Stimulated activated CD4-positive, alpha-beta T cell treated with anti-CD3 and anti-CD28 coated beads, Interleukin-2, amount 100 ng/mL, for 48 hours (primary cell): Measurements from ENCODE around the gene SLC9A1.

Source experiments
- DNase-seq, 2 donors: peaks; one replicate each; pipeline ENCODE4 v3.0.0-alpha.2; 2020

The SLC9A1 gene

DNA sequence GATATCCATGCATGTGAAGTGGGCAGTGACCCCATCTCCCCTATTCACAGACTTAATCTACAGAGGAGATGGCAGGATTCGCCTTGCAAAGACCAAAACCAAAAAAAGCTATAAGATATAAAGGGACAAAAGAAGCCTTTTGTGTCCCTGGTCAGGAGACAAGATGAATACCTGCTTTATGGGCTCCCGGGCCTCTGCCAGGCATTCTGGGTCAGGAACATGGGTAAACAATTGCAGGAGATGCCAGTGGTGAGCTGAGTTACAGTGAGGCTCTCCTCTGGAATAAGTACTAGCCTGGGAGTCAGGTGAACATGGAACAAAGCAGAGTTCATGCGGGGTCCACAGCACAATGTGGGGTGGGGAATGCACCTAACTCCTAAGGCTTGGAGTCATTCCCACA lies 4.7 kb downstream of the SLC9A1 start:
- DNase-seq, result no peak

DNA sequence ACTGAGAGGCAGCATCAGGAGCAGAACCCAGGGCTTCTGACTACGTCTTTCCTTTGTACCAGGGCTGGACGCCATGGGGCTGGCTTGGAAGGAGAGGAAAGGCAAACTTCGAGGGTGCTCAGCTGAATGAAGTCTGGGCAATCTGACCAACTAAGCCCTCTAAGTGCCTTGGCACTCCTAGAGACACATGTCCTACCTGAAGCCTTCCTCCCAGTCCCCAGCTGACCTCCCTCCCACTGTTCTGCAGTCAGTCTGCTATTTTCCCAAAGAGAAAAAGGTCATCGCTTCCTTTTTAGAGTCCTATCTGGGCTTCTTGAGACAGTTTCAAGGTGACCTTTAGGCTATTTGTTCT lies 5.2 kb downstream of the SLC9A1 start:
- DNase-seq, result no peak

DNA sequence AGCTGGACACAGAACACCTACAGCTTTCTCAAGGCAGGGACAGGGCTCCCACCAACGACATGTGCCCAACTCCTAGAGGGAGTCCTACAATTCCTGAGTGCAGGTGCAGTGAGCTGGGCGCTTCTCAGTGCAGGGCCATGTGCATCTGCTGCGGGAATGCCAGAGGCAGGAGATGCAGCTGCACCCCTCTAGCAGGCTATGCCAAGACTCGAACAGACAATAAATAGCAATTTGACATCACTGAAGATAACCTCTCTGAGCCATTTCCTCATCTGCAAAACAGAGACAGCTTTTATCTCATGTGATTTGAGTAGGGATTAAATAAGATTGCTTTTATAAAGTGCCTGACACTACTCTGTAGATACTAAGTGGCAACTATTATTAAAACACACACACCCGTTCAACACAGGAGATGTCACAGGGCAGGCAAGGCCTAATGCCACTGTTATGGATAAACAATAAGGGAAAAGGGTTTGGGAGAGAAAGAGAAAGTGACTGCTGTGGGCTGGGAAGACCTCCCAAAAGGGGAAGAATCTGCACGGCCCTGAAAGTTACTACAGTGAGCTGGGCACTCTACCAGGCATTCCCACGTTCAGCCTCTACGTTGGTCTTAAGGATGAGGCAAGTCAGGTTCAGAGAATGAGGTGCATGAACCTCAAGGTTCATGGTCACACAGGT lies 5.7 kb downstream of the SLC9A1 start:
- DNase-seq, result no peak

DNA sequence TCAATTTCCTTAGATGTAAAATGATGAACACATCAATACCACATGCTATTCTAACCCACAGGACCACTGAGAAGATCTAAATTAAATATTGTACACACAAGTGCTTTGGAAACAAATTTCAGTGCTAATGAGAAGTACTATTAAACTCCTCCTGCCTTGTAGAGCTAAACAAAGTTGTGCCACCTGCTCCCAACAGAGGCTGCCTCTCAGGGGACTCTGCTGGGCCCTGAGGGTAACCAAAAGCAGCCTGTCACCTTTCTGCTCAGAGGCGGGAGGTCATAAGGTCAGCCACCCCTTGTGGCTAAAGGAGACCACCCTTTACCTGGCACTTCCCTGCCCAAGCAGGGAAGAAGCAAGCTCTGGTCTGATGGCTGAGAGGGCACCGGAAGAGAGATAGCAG lies 6.3 kb downstream of the SLC9A1 start:
- DNase-seq, result no peak

DNA sequence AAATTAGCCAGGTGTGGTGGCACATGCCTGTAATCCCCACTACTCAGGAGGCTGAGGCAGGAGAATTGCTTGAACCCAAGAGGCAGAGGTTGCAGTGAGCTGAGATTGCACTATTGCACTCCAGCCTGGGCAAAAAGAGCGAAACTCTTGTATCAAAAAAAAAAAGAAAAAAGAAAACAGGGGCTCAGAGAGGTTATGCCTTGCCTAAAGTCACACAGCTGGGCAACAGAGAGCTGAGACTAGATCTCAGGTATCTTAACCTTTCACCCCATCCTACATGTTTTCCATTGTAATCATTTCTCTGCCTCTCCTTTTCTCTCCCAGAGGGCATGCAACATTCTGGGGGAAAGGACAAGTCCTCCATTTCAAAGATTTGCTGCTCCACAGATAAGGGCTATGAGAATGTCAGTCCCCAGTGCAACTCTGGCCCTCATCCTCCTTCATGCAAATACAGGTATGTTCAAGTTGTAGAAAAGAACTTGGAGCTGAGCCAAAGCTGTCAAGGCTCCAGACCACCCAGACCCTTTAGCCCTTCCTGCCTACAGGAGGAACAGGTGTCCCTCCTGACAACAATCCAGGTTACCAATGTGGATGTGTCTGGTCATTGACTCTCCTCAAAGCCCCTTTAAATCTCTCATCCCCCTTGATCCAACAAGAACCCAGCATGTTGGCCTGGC lies 6.9 kb downstream of the SLC9A1 start:
- no peak for DNase-seq

DNA sequence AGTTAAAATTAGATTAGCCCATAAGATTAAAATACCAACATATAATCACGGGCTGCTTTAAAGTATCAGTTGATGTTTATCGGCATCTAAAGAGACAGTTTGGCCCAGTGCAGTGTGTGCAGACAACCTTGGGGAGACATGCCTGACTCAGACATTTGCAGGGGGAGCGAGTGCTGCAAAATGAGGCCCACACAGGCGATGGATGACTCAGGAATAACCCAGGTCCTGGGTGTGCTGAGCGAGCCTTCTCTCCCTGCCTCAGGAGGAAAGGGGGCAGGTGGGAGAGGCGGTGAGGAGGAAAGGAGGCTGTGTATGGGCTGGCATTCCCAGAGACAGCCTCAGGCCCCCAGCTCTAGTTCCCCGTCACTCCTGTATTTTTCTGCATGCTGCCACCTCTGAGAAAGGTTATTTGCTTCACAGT lies 9.0 kb downstream of the SLC9A1 start:
- DNase-seq, result no peak

DNA sequence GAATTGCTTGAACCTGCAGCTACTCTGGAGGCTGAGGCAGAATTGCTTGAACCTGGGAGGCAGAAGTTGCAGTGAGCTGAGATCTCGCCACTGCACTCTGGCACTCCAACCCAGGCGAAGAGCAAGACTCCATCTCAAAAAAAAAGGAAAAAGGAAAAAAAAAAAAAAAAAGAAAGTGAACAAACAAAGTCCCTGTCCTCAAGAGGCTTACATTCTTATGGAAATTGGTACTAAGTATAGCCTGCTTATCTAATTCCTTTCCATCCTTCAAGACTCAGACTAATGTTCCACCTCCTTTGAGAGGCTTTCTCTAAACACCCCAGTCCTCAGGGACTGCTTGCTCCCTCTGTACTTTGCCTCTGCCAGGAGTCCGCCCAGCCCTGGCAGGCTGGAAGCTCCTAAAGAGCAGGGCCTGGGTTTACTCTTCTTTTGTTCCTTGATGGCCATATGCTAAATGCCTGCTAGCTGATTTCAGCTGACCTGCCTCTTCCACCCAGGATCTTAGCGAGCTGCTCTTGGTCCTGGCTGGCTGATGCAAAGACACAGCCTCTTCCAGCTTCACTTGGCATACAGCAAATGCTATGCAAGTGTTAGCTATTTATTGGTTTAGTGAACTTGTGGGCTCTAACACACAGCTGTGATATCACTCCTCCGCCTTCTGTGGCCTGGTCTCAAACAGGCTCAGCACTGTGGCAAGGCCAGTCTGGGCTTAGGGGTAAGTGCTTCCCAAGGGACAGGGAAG lies 9.8 kb downstream of the SLC9A1 start:
- DNase-seq, result no peak

DNA sequence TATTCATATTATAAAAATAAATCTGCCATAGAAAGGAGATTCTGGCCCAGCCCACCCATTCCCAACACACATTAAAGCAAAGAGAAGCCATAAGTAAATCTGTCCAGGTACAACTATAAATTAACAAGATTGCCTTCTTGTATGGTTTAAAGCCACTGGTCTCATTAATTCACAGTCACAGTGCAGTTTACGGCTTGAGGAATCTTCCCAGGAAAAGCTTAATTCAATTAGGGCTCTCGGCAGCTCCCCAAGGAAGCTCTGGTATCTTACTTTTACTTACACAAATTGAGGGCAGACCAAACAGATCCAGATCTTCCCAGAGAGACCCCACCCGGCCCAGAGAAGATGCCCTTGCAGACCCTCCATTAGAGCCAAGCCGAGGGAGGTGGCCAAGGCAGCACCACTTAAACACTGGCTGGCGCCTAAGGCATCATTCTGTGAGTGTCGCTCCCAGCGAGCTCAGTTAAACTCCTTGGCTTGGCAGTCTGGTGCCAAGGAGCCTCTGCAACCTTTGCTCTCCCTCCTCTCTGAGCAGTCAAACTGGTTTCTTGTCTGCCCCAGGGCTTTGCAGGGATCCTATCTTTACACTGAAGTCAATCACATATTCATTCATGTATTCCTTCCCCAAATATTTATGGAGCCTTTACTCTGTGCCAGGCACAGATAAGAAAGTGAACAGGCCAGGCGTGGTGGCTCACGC lies 10.7 kb downstream of the SLC9A1 start:
- DNase-seq, result no peak

DNA sequence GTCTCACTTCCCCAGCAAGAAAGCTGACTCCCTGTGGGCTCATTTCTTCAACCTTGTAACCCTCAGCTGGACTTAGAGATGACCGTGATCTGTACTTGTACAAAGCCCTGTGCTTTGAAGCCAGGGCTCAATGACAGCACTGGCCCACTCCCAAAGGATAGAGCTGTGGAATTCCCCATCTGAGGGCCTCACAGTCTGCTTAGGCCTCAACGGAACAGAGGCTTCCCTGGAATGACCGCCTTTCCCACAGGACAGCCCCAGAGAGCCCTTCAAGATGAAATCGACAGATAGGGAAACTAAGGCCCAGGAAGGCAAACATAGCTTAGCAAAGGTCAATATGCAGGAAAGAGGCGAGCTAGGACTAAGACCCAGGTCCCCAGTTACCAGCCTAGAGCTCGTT lies 11.5 kb downstream of the SLC9A1 start:
- DNase-seq, result no peak

DNA sequence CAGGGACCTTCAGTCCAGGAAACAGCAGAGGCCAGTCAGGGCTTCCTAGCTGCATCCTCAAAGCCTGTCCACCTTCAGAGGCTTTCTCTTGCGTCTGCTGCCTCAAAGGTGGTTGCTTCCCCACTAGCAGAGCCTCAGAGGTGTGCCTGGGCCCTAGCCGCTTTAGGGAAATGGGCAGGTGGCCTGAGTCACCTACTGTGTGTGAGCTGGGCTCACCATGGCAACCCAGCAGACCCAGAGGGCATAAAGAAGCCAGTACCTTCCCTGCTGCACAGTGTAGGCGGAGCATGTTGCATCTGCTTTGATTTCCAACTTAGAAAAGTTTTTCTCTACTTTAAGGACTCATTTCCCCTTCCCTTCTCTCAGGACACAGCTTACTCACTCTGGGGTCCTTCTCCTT lies 12.5 kb downstream of the SLC9A1 start:
- DNase-seq, result no peak

DNA sequence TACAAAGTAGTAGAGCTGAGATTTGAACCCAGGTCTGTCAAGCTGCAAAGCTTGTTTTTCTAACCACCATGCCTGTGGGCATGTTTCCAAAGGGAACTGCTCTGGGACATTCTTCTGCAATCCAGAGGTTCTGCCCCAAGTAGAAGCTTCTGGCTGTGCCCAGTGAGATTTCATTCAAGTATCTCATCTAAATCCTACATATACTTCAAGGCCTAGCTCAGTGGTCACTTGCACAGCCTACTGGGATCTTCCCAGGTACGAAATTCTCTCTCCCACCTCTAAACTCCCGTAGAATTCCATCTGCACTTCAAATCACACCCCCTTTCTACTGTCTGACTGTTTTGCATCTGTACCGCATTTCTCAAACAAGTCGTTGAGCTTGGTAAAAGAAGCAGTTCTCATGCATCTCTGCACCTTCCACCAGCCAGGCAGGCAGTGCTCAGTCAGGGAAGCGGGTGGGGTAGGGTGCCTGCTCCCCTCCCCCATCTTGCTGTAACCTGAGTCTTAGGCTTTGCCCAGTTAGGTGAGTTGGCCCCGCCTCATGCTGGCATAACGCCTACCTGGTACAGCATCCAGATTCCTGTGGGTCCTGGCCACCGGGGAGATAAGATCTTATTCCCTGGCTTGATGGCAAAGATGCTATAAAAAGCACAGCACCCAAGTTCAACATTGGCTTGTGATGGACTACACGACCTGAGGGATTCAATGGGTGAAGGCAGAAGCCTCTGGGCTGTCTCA lies 13.5 kb downstream of the SLC9A1 start:
- DNase-seq, result no peak

DNA sequence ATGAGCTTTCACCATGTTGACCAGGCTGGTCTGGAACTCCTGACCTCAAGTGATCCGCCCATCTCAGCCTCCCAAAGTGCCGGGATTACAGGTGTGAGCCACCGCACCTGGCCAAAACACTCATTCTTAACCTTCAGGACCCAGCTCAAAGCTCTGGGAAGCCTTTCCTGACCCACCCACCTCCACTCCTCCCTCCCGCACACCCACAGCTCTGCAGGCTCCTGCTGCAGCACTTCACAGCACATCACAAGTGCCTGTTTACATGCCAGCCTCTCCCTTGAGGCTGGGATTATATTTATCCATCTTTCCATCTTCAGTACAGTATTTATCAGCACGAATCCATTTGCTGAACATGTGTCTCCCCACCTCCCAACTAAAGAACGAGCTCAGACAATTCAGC lies 14.9 kb downstream of the SLC9A1 start:
- no peak for DNase-seq

DNA sequence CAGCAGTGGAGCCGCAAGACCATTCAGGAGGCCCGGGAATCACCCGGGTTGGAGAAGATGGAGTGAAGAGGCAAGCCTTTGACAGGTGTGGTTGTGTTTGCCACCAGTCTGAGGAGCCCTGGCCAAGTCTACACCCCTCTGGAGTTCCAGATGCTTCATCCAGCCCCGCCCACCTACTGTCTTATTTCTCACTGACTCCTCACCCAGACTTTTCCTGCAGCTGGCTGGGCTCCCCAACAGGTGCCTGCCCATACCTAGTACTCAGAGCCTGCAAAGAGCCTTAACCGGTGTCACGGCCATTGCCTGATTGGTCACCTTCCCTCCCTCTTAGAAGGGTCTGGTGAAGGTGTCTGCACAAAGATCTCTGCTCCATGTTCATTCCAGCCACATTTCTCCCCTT lies 16.0 kb downstream of the SLC9A1 start:
- no peak for DNase-seq

DNA sequence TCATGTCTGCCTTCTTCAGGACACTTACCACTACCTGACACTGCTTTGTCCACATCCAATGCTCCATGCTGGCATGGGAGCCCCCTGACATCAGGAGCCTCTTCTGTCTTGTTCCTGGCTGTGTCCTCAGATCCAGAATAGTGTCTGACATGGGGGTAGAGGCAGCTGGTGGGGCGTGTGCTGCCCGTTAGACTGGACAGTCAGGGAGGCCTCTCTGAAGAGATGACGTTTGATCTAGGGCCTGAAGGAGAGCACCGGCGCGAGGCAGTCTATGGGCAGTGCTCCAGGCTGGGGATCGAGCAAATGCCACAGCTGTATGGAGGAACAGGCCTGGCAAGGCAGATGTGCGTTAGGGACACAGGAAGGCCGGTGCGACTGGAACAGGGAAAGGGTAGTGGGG lies 16.6 kb downstream of the SLC9A1 start:
- DNase-seq, result no peak

DNA sequence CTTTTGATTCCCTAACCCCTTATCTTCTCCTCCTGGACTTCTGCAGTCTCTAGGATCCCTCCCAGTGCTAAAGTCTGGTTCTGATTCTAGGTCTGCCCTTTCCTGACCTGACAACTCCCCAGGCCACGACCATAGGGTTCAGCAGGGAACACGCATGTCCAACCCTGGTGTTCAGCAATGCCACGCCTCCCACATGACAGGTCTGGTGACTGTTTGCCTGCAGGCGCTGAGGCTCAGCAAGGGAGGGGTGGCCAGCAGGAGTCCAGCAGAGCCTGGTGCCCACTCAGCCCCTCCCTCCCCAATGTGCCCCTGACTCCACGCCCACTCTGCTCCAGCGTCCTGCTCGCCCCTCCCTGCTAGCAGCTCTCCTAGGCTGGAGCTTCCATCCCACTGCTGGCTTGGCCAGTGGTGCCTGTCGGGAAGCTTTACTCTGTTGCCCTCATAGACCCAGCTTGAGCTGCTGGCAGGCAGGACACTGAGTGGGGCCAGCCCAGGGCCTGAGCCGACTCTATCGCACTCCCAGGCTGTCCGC lies 17.3 kb downstream of the SLC9A1 start:
- no peak for DNase-seq

DNA sequence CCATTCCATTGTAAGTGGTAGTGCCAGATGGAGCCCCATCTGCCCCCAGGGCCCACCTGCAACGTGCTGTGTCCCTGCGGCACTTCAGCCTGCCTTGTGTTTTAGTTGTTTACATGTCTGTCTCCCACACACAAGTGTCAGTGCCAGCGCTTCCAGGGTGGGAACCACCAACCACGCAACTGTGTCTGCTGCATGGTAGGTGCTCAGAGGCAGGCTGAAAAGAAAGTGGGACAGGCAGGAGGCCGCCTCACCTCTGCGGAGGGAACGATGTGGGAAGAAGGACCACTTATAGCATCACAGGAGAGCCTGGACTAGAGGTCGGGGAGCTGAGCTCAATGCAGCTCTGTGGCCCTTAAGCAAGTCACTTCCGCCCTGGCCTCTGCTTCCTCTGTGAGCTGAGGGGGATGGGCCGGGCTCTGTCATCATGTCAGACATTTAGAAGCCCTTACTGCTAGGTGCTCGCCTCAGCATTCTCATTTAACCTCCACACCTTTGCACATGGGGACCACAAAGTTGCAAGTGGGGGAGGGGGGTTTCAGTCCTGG lies 17.9 kb downstream of the SLC9A1 start:
- DNase-seq, result peak; percentile 63 to 69

DNA sequence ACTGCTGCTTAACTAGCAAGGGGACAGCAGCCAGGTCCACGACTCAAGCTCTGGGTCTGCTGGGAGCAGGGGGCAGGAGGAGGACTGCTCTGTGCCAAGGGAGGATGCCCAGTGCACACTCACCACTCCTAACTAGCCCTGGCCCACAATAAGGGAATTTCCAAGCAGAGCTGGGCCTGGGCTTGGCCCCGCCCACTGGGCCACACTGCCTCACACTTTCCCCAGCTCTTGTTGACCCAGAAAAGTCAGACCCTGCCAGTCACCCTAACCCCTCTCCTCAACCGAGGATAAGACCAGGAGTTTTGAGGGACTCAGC lies 18.7 kb downstream of the SLC9A1 start:
- no peak for DNase-seq

DNA sequence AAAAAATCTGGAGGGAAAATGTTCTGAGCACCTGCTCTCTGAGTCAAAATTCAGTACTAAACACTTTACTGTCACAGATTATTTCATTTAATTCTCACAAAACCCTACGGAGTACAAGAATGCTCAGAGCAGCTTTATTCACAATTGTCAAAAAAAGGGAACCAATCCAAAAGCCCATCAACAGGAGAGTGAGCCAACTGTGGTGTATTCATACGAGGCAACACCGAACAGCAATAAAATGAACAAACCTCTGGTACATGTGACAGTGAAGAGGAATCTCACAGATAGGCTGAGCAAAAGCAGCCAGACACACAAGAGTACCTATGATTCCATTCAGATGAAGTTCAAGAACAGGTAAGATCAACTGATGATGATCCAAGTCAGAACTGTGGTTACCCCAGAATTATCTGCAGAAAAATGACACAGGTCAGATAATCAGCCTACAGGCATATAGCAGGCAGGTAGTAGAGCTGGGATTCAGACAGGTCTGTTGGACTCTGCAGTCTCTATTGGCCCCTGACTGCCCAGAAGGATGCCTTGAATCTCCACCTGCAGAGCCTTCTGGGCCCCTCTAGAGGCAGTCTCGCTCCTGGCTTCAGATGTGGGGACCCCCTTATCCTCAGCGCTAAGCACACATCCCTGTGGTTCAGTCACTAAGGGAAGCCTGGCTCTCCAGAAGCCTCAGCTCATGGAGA lies 19.2 kb downstream of the SLC9A1 start:
- DNase-seq, result no peak

DNA sequence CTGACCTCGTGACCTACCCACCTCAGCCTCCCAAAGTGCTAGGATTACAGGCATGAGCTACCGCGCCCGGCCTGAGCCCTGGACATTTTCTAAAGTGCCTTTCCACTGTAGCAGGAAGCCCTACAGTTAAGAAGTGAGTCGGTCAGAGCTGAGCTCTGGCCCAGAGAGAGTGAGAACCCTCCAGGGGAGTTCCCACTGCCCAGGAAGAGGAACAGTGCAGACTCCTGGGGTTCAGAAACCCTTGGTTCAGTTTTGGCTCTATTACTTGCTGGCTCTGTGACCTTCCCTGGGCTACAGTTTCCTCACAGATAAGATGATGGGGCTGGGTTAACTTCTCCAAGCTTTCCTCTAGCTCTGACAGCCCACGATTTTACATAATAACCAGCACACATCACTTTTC lies 20.9 kb downstream of the SLC9A1 start:
- no peak for DNase-seq

DNA sequence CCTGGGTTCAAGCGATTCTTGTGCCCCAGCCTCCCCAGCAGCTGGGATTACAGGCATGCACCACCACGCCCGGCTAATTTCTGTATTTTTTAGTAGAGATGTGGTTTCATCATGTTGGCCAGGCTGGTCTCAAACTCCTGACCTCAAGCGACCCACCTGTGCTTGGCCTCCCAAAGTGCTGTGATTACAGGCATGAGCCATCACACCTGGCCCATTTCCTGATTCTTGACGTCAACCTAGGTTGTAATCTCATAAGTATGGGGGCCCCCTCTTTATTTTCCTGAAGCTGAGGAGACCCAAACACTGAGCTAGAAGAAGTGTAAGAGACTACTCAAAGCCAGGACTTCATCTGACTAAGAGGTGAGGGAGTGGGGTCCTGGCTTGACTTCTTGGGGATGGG lies 21.8 kb downstream of the SLC9A1 start:
- no peak for DNase-seq

DNA sequence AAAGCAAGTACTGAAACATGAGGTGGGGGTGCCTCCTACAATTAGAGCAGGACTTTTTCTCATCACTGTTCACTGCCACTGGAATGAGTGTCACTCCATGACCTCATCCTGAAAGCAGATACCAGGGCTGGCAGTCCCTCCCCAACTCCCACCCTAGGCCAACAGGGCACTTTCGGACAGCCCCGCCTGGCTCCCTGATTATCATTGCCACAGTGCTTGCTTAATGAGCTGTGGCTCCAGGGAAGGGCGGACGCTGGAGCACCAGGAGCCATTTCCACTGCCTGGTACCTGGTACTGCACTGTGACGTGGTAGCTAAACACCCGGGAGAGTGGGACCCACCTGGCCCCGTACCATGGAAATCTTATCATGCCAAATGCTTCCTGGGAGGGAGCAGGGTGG lies 22.3 kb downstream of the SLC9A1 start:
- DNase-seq, result no peak

DNA sequence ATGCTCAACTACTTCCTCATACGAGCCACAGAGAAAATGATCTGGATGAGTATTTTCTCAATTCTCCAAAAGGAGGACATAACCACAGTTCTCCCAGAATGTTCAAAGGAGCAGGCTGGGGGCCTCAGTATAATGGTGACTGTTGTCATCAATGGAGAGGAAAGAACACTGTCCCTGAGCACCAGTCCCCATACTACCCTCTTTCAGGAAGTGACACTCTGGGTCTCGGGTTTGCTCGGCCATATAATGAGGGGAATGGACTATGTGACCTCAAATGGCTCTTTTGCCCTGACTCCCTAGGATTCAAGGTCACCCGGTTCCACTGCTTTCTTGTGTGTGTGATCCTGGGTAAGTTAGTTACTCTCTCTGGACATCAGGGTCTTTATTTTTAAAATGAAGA lies 22.8 kb downstream of the SLC9A1 start:
- DNase-seq, result no peak
